SW480 (cell line): Measurements from ENCODE around the gene MRGPRD.
A peak's percentile ranks its signal among the peaks of the same experiment; 100 is the strongest.
"Not testable (repeated sequence)": the region's sequence is repeated elsewhere in the genome, so short reads cannot be mapped to it uniquely, and the experiment has no call there.

ENCODE experiments used
- DNase-seq: peaks from one replicate; pipeline ENCODE4 v3.0.0-alpha.2; 2016; ENCODE audit warnings: low spot score

Gene MRGPRD

GRCh38 chr11:68993546-68993945 lies 12.8 kb upstream of the MRGPRD start:
- DNase-seq: no peak

GRCh38 chr11:68992743-68993255 lies 12.0 kb upstream of the MRGPRD start:
- DNase-seq: no peak

- DNase-seq: no peak
Observed at GRCh38 chr11:68990995-68991780, 10.4 kb upstream of the MRGPRD start.

- no peak for DNase-seq
Observed at GRCh38 chr11:68989936-68990606, 9.3 kb upstream of the MRGPRD start.

- DNase-seq: no peak
Observed at GRCh38 chr11:68988491-68988890, 7.7 kb upstream of the MRGPRD start.

GRCh38 chr11:68987211-68987610 lies 6.4 kb upstream of the MRGPRD start:
- no peak for DNase-seq

- DNase-seq: no peak
Observed at GRCh38 chr11:68983801-68984200, 3.0 kb upstream of the MRGPRD start.

- DNase-seq: no peak
Observed at GRCh38 chr11:68982134-68982533, 1.3 kb upstream of the MRGPRD start.

GRCh38 chr11:68979931-68980775 lies 633 bp downstream of the MRGPRD start:
- no peak for DNase-seq

- no peak for DNase-seq
Observed at GRCh38 chr11:68978931-68979594, 1.7 kb downstream of the MRGPRD start.

GRCh38 chr11:68978626-68978930 lies 2.2 kb downstream of the MRGPRD start:
- no peak for DNase-seq

GRCh38 chr11:68977781-68978625 lies 2.8 kb downstream of the MRGPRD start:
- DNase-seq: no peak

GRCh38 chr11:68976563-68976962 lies 4.2 kb downstream of the MRGPRD start:
- DNase-seq: no peak

- no peak for DNase-seq
Observed at GRCh38 chr11:68976095-68976494, 4.7 kb downstream of the MRGPRD start.

- DNase-seq: peak; percentile 43
Observed at GRCh38 chr11:68974421-68975194, 6.2 kb downstream of the MRGPRD start.

- DNase-seq: not testable (repeated sequence)
Observed at GRCh38 chr11:68973706-68974105, 7.1 kb downstream of the MRGPRD start.

GRCh38 chr11:68973219-68973618 lies 7.6 kb downstream of the MRGPRD start:
- DNase-seq: no peak

- DNase-seq: no peak
Observed at GRCh38 chr11:68970921-68971636, 9.7 kb downstream of the MRGPRD start.

GRCh38 chr11:68969386-68969785 lies 11.4 kb downstream of the MRGPRD start:
- no peak for DNase-seq
